ENCODE results near the gene FILIP1.

DNA sequence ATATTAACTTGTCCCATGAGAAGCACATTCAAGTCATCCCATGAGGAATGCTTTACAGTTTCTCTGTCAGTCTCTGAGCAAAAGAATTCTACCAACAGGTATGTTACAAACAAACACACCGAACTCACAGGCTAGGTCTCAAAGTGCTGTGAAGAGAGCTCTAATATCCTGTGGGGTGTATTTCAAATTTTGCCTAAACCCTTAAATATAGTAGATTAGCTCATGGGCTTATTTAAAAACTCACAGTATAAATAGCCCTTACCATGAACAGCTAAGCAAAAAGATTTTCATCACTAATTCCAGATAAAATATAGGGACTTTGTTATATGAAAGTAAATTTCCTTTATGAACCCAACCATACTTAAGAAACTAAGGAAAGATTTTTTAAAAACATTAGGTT lies 77.8 kb downstream of the FILIP1 start:
- no peak for TF ChIP-seq RAD21 (IDR thresholded peaks at IDR 0.05; ENCODE audit: low read depth)
- no peak for TF ChIP-seq TAF1 (IDR thresholded peaks at IDR 0.05; ENCODE audit: low read depth)
- TF ChIP-seq YY1 (IDR thresholded peaks at IDR 0.05; ENCODE audit: low read depth): no peak
- TF ChIP-seq ZBTB7A (IDR thresholded peaks at IDR 0.05; ENCODE audit: low read depth): no peak
